ENCODE results near the gene LSM7.

Gene LSM7

GRCh38 chr19:2345794-2346663 is 17.6 kb upstream of the LSM7 start:
- no peaks in the 10 kb centered on the region; the same call in 1 of the 2 replicates for H3K36me3 ChIP-seq (ENCODE audit: insufficient read depth, low read length)
- H3K9ac ChIP-seq (ENCODE audit: low read depth, low read length) = no peak overlapping the region
- no peaks in the 10 kb centered on the region for H3K9me3 ChIP-seq (ENCODE audit: control insufficient read depth, insufficient read depth, low read length)
- no peaks in the 10 kb centered on the region for H3K4me1 ChIP-seq (ENCODE audit: insufficient read depth, low read length)

DNA sequence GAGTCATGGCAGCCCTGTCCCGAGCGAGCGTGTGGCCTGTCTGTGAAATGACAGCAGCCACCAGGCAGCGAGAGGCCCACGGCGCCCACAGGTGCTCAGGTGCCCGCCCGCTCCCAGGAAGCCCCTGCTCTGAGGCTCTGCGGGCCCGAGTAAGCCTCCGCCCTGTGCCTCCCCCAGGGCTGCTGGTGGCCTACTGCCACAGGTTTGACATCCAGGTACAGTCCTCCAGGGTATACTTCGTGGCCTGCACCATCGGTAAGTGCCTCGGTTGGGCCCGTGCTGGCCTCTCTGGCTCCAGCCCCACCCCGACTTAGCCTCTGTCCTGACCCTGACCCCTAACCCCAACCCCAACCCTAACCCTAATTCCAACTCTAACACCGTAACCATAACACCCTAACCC is 16.7 kb upstream of the LSM7 start:
- no peak overlapping the region for H3K9ac ChIP-seq (ENCODE audit: low read depth, low read length)
- H3K36me3 ChIP-seq (ENCODE audit: insufficient read depth, low read length) = no peaks in the 10 kb centered on the region; the same call in 1 of the 2 replicates
- H3K9me3 ChIP-seq (ENCODE audit: control insufficient read depth, insufficient read depth, low read length) = no peaks in the 10 kb centered on the region
- no peaks in the 10 kb centered on the region for H3K4me1 ChIP-seq (ENCODE audit: insufficient read depth, low read length)

DNA sequence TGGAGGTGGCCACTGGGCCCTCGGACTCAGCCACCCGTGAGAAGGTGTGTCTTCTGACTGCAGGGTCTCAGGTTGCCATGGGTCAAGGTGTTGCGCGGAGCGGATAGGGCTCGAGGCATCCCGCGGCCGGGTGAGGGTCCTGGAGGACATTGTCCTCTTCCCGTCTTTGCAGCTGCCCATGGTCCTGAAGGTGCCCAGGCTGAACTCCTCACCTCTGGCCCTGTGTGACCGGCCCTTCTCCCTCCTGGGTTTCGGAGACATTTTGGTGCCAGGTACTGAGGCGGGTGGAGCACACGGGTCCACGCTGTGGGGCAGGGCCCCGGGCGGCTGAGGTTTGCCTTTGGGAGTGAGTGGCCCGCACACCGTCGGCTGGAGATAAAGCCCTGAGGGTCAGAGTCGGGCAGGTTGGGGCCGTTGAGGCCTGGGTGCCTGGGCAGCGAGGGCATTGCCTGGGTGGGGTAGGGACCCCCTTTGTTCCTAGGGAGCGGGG is 16.0 kb upstream of the LSM7 start:
- H3K9me3 ChIP-seq (ENCODE audit: control insufficient read depth, insufficient read depth, low read length) = no peaks in the 10 kb centered on the region
- H3K4me1 ChIP-seq (ENCODE audit: insufficient read depth, low read length) = no peaks in the 10 kb centered on the region
- H3K36me3 ChIP-seq (ENCODE audit: insufficient read depth, low read length) = no peaks in the 10 kb centered on the region; the same call in 1 of the 2 replicates
- H3K9ac ChIP-seq (ENCODE audit: low read depth, low read length) = no peak overlapping the region

DNA sequence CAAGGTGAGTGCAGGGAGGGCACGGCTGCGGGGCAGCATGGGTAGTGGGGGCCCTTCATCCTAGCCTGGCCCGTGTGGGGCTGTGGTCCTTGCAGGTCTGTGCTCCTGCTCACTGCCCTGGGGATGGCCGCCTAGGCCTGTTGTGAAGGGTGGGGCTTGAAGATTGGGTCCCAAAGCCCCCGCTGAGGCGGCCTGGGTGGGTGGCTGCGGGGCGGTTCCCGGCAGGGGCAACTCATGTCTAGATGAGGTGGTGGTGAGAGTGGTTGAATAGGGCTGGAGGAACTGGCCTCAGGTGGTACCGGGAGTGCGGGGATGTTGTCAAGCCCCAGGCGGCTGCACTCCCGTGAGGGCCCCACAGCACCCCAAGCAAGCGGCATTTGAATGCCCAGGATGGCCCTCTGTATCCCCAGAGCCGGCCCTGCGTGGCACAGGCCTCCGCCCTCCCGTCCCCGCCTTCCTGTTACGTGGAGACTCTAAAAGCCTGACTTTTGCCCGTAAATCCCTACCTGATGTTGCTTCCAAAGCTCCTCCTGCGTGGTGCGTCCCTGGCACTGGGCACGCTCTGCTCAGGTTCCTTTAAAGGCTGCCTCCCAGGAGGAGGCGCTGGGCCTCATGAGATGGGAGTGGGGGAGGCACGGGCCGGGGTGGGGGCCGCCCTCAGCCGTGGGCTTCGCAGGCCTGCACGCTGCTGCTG is 15.1 kb upstream of the LSM7 start:
- no peaks in the 10 kb centered on the region; the same call in 1 of the 2 replicates for H3K36me3 ChIP-seq (ENCODE audit: insufficient read depth, low read length)
- no peaks in the 10 kb centered on the region for H3K9me3 ChIP-seq (ENCODE audit: control insufficient read depth, insufficient read depth, low read length)
- no peak overlapping the region for H3K9ac ChIP-seq (ENCODE audit: low read depth, low read length)
- H3K4me1 ChIP-seq (ENCODE audit: insufficient read depth, low read length) = no peaks in the 10 kb centered on the region

GRCh38 chr19:2342656-2343288 is 14.4 kb upstream of the LSM7 start:
- Histone ChIP-seq H3K36me3 (ENCODE audit: insufficient read depth, low read length) (no peaks in the 10 kb centered on the region; the same call in 1 of the 2 replicates), H3K9ac (ENCODE audit: low read depth, low read length) (no peak overlapping the region), H3K9me3 (ENCODE audit: control insufficient read depth, insufficient read depth, low read length) (no peaks in the 10 kb centered on the region), H3K4me1 (ENCODE audit: insufficient read depth, low read length) (no peaks in the 10 kb centered on the region)

GRCh38 chr19:2341982-2342381 is 13.6 kb upstream of the LSM7 start:
- no peaks in the 10 kb centered on the region; the same call in 1 of the 2 replicates for H3K36me3 ChIP-seq (ENCODE audit: insufficient read depth, low read length)
- H3K9me3 ChIP-seq (ENCODE audit: control insufficient read depth, insufficient read depth, low read length) = no peaks in the 10 kb centered on the region
- no peak overlapping the region for H3K9ac ChIP-seq (ENCODE audit: low read depth, low read length)
- H3K4me1 ChIP-seq (ENCODE audit: insufficient read depth, low read length) = no peaks in the 10 kb centered on the region

- H3K4me1 ChIP-seq (ENCODE audit: insufficient read depth, low read length) = no peaks in the 10 kb centered on the region
- H3K9me3 ChIP-seq (ENCODE audit: control insufficient read depth, insufficient read depth, low read length) = no peaks in the 10 kb centered on the region
- no peaks in the 10 kb centered on the region for H3K36me3 ChIP-seq (ENCODE audit: insufficient read depth, low read length)
- no peak overlapping the region for H3K9ac ChIP-seq (ENCODE audit: low read depth, low read length)
Measured at GRCh38 chr19:2341244-2341751, 12.9 kb upstream of the LSM7 start.

- no peaks in the 10 kb centered on the region for H3K36me3 ChIP-seq (ENCODE audit: insufficient read depth, low read length)
- H3K9me3 ChIP-seq (ENCODE audit: control insufficient read depth, insufficient read depth, low read length) = no peaks in the 10 kb centered on the region
- H3K4me1 ChIP-seq (ENCODE audit: insufficient read depth, low read length) = no peaks in the 10 kb centered on the region
- H3K9ac ChIP-seq (ENCODE audit: low read depth, low read length) = no peak overlapping the region
Measured at GRCh38 chr19:2340496-2341243, 12.3 kb upstream of the LSM7 start.

DNA sequence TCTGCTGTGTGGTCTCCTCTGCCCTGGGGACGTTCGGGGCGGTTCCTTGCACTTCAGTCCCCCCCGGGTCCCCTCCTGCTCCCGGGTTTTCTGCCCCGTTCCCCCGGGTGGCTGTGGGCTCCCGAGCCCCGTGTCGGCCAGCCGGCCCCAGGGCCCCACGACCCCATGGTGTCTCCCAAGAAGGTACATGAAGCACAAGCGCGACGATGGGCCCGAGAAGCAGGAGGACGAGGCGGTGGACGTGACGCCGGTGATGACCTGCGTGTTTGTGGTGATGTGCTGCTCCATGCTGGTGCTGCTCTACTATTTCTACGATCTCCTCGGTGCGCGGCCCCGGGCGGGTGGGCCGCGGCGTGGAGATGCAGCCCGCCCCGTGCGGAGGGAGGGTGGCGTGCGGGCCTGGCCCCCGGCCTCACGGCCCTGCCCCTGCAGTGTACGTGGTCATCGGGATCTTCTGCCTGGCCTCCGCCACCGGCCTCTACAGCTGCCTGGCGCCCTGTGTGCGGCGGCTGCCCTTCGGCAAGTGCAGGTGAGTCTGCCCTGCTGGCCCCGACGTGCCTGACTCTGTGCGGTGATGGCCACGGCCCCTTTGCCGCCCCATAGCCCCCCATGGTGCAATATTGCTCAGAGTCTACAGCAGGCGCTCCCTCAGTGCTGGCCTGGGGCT is 11.4 kb upstream of the LSM7 start:
- no peak overlapping the region for H3K9ac ChIP-seq (ENCODE audit: low read depth, low read length)
- no peaks in the 10 kb centered on the region; the same call in 1 of the 2 replicates for H3K9me3 ChIP-seq (ENCODE audit: control insufficient read depth, insufficient read depth, low read length)
- no peaks in the 10 kb centered on the region for H3K36me3 ChIP-seq (ENCODE audit: insufficient read depth, low read length)
- H3K4me1 ChIP-seq (ENCODE audit: insufficient read depth, low read length) = no peaks in the 10 kb centered on the region

- Histone ChIP-seq H3K36me3 (ENCODE audit: insufficient read depth, low read length) (no peaks in the 10 kb centered on the region), H3K9me3 (ENCODE audit: control insufficient read depth, insufficient read depth, low read length) (no peaks in the 10 kb centered on the region; the same call in 1 of the 2 replicates), H3K4me1 (ENCODE audit: insufficient read depth, low read length) (no peaks in the 10 kb centered on the region), H3K9ac (ENCODE audit: low read depth, low read length) (no peak overlapping the region)
Measured at GRCh38 chr19:2338751-2339643, 10.6 kb upstream of the LSM7 start.

GRCh38 chr19:2338055-2338615 is 9.7 kb upstream of the LSM7 start:
- Histone ChIP-seq H3K36me3 (ENCODE audit: insufficient read depth, low read length) (no peaks in the 10 kb centered on the region), H3K9ac (ENCODE audit: low read depth, low read length) (no peak overlapping the region), H3K9me3 (ENCODE audit: control insufficient read depth, insufficient read depth, low read length) (no peaks in the 10 kb centered on the region; the same call in 1 of the 2 replicates), H3K4me1 (ENCODE audit: insufficient read depth, low read length) (no peaks in the 10 kb centered on the region)

DNA sequence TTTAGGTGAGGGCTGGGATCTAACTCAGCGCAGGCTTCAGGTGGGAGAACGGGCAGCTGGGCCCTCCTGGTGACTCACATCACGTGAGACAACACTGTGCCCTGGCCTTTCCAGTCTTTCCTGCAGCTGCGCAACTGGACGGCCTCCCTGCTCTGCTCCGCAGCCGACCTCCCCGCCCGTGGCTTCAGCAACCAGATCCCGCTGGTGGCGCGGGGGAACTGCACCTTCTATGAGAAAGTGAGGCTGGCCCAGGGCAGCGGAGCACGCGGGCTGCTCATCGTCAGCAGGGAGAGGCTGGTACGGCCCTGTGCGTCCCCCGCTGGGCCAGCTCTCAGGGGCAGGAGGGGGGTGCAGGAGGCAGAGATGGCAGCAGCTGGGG is 8.9 kb upstream of the LSM7 start:
- H3K4me1 ChIP-seq (ENCODE audit: insufficient read depth, low read length) = no peaks in the 10 kb centered on the region
- H3K36me3 ChIP-seq (ENCODE audit: insufficient read depth, low read length) = no peaks in the 10 kb centered on the region
- H3K9ac ChIP-seq (ENCODE audit: low read depth, low read length) = no peak overlapping the region
- no peaks in the 10 kb centered on the region; the same call in 1 of the 2 replicates for H3K9me3 ChIP-seq (ENCODE audit: control insufficient read depth, insufficient read depth, low read length)
